LNCAP (cell line): Measurements from ENCODE around the gene BSPH1.

Experiments used
- CTCF ChIP-seq: fragments of 450-650 bp; IDR thresholded peaks from 2 replicates; pipeline ENCODE4 v1.5.1; 2017; ENCODE audit warnings: mild to moderate bottlenecking

Gene BSPH1

GRCh38 chr19:47992070-47992469, at the start of gene BSPH1:
BSPH1 (minus strand) TSS chr19:47992170; CDS start chr19:47992081, 89 bp downstream.
- no peak for TF ChIP-seq CTCF

- no peak for TF ChIP-seq CTCF
Observed at GRCh38 chr19:48036765-48037164, 44.8 kb upstream of the BSPH1 start.

GRCh38 chr19:48033604-48034003, 41.6 kb upstream of the BSPH1 start:
- TF ChIP-seq CTCF, result no peak

GRCh38 chr19:48030073-48030472, 38.1 kb upstream of the BSPH1 start:
- no peak for TF ChIP-seq CTCF

- no peak for TF ChIP-seq CTCF
Observed at GRCh38 chr19:48029431-48029830, 37.5 kb upstream of the BSPH1 start.

GRCh38 chr19:48025480-48025879, 33.5 kb upstream of the BSPH1 start:
- TF ChIP-seq CTCF, result no peak

GRCh38 chr19:48023518-48023917, 31.5 kb upstream of the BSPH1 start:
- TF ChIP-seq CTCF, result no peak

GRCh38 chr19:48023011-48023410, 31.0 kb upstream of the BSPH1 start:
- no peak for TF ChIP-seq CTCF
